Fibroblast of skin of left biceps (primary cell): ENCODE data around the gene EPHA1.

Source experiments
- DNase-seq, 2 experiments: peaks; one replicate each; pipeline ENCODE4 v3.0.0-alpha.2; 2013; ENCODE audit warnings: low read depth in 2 of 2

Gene EPHA1

DNA sequence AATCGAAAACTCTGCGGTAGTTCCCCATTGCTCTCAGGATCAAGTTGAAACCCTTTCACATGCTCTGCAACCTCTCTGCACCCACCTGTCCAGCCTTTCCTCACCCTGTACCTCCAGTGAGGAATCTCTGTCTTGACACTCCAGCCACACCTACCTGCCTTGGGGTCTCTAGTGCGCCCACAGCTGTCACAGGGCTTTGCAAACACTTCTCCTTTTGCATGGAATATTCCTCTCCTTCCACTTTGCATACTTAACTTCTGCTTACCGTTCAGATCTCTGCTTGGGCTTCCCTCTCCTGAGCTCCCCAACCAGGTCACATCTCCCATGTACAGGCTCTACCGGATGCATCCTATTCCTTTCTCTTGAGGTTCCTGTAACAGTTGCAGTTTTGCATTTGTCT lies 34.1 kb downstream of the EPHA1 start:
- DNase-seq: no peak

DNA sequence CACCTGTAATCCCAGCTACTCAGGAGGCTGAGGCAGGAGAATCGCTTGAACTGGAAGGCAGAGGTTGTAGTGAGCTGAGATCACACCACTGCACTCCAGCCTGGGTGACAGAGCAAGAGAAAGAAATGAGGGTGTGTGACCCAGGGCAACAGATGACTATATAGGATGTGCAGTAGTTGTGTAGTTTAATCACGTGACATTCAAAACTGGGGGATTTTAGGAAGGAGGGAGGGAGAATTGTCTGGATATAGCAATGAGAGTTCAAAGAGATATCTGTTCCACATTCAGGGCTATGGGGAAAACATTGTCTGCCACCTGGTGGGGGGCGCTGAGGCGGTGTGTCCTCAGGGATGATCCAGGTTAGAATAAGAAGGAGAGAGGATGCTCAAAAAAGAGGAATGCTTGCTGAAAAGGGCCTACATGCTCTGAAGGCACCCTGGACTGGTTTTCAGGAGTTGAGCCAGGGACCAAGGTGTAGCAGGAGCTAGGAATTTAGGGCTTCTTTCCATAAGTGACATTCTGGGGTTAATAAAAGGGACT lies 35.3 kb downstream of the EPHA1 start:
- DNase-seq: no peak

GRCh38 chr7:143372070-143372469 lies 36.6 kb downstream of the EPHA1 start:
- DNase-seq: no peak

GRCh38 chr7:143369678-143370651 lies 38.7 kb downstream of the EPHA1 start:
- no peak for DNase-seq

- DNase-seq: no peak
These were observed 40.3 kb downstream of the EPHA1 start for GRCh38 chr7:143368387-143368786.

GRCh38 chr7:143367972-143368371 lies 40.7 kb downstream of the EPHA1 start:
- no peak for DNase-seq

- DNase-seq: no peak
These were observed 45.4 kb downstream of the EPHA1 start for GRCh38 chr7:143363016-143363937.

DNA sequence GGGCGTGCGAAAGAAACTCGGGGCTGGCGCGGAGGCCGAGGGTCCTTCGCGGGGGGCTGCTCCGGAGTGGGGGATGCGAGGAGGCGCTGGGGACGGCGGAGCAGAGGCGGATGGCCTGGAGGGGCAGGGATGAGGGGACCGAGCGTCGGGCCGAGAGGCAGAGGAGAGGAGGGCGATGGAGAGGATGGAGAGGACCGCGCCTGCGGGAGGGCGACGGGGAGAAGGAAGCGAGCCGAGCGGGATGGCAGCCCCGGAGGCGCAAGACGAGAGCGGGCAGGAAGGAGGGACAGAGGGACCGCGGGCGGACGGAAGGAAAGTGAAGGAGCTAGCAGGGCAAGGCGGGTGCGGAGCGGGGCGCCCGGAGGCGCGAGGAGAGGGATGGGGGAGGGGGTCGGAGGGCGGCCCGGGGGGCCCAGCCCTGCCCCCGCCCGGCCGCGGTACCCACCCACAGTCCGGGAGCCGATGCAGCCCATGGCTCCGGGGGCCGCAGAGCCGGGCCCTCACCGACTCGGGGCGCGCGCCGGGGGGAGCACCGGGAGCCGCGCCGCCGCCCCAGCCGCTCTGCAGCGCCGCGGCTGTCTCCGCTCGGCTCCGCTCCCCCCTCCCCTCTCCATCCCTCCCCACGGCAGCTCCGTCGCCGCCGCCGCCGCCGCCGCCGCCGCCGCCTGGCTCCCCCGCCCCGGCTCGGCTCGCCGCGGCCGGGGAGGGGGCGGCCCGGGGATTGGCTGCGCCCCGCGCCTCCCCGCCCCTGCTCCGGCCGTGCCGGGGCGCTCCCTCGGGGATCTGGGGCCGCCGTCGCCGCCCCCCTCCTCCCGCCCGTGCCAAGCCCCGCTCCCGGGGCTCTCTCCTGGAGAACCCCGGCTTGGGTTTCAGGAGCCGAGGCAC lies 46.3 kb downstream of the EPHA1 start, which contains the start of gene FAM131B:
Gene FAM131B (minus strand): TSS at position 583 of the 885 bp plus-strand sequence. CDS start 110 bp downstream, at position 473.
- no peak for DNase-seq

DNA sequence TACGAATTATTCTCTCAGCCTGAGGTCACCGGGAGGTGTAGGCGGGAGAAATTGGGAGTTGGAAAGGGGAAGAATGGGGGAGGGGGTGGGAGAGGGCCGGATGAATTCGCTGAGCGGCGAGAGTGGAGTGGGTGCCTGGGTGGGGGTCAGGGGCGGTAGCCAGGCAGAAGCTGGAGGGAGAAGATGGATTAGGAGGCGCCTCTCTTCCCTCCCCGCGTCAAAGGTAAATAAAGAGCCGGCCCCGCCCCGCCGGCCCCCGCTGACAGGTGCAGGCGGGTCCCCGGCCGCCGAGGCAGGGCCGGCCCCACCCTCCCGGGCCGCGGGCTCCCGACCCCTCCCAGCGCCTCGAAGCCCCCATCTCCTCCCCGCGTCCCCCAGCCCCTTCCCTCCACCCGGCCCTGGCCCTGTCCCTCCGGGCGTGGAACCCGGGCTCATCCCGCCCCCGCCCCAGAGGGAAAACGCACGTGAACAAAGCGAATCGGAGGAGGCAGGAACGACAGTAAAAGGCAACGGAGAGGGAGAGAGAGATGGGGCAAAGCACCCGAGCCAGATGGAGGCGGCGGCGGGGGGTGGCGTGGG lies 47.0 kb downstream of the EPHA1 start:
- DNase-seq: no peak

DNA sequence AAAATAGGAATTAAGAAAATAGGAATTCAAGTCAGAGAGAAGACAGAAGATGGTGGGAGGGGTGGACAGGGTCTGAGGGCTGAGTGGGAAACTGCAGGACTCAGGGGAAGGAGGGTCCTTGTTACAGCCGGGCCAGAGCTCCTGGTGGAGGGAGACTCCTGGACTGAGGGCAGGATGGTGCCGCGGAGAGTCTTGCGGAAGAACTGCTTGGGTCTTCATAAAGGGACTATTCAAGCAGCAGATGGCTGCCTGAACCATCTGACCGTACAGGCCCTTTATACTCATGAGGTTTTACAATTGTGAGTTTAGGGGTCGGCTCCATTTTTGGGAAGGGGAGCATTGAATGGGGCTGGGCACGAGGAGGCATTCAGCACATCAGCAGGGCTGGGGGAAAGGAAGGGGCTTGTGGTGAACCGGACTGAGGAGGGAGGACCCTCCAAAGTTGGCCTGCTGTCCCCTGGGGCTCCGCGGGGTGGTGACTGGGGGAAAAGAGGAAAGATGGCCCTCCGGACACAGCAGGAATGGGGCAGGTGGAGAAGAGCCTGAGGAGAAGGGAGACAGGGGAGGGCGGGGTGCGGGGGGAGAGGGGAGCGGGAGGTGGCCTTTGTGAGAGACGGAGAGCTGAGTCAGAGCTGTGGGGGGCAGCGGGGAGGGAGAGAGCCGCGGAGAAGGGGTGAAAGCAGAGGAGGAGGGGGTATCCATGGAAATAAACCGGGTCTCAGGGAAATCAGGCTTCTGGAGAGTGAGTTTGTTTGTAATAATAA lies 47.7 kb downstream of the EPHA1 start:
- no peak for DNase-seq

DNA sequence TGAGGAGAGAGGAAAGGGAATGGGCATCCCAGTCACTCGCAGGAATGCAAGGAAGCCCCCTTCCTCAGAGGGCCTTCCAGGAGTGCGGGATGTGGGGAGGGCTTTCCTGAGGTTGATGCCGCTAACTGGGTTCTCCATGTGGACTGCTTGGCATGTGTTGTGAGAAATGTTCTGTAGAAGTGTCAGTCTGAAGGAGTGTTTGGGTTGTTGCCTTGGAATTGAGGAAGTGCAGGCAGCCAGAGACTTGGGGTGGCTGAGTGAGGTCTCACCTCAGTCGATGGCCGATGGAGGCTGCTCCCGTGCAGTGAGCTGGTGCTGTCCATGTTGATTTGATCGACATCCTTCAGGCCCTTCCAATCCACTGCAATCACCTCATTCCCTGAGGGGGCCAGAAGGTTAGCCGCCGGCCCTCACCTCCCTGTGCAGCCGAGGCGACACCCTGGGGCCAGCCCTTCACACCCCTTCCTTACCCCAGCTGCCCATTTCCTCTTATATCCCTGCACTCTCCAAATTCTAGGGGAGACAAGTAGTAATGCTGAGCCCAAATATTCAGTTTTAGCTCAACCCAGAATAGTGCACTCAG lies 48.8 kb downstream of the EPHA1 start:
- no peak for DNase-seq

- DNase-seq: no peak
These were observed 50.0 kb downstream of the EPHA1 start for GRCh38 chr7:143358626-143359025.

DNA sequence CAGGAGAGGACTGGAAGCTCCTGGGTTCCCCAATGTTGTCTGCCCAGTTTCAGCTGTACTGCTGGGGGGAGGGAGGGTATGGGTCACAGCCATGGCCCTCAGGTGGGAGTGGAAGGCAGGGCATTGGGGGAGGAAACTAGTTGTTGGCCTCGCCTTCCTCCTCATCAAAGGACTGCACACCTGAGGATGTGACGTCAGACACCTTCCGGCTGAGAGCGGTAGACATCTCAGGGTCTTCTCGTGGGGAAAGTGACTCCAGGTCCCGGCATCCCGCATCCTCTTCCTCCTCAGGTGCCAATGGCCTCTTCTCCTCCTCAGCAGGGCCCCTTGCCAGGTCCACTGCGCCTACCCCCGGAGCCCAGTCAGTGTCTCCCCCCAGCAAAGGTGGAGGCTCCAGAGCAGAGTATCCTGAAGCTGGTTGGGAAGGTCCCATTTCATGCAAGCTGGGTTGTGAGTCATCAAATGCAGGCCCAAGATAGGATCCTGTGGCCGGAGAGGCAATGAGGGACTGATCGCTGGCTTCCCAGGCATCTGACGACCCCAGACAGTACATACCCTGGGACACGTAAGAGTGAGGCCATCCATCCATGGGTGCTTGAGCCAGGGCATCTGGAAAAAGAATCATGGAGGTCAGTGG lies 52.1 kb downstream of the EPHA1 start:
- DNase-seq: no peak

DNA sequence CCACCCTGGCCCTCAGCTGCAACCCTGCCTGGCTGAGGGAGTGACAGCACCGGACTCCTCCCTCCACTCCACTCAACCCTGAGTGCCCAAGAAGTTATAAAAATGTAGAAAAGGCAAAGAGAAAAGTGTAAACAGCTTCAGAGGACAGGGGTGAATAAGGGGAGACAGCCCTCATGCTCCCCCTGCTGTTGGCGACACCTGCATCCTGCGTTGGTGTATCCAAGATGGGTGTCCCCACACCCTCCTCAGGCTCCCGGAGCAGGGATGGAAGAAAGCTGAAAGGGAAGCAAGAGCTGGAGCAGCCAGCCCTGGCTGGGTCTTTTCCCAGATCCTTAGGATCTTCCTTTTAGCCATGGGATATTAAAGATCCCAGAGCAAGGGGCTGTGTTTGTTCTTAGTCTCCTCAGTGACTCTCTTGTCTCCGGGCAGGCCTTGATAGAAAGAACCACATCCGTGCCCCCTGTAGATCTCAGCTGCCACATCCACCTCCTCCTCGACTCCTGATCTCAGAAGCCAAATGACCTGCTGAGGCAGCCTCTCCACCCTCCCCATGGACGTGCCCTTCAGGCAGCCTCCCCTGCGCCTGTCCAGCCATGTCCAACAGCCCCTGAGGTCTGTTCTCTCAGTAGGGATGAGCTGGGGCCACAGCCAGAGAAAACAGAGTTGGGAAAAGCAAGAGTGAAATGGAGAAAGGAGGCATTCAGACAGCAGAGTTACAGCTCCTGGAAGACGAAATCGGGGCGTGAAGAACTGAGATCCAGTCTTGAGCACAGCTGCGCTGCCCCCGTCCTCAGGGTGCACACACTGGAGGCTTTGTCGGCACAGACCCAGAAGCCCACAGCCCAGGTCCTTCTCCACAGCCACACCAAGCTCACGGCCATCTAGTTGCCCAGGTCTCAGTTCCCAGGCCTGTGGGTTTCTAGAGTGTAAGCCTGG lies 52.9 kb downstream of the EPHA1 start:
- DNase-seq: no peak

DNA sequence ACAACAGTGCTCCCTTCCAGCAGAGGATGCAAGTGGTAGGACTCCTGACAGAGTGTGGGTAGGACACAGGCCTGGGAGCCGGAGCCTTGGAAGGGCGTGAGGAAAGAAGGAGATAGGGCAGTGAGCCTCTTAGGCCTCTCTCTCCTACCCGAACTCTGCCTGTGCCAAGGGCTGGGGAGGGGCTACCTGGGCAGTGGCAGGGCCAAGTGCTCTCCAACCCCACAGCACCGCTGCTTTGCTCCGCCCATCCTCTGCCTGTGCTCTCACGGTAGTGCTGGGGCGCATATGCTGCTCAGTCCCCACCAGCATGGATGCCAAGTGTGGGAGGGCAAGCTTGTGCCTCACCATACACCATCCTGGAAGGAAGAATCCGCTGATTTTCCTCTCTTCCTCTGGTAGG lies 53.7 kb downstream of the EPHA1 start:
- DNase-seq: no peak

DNA sequence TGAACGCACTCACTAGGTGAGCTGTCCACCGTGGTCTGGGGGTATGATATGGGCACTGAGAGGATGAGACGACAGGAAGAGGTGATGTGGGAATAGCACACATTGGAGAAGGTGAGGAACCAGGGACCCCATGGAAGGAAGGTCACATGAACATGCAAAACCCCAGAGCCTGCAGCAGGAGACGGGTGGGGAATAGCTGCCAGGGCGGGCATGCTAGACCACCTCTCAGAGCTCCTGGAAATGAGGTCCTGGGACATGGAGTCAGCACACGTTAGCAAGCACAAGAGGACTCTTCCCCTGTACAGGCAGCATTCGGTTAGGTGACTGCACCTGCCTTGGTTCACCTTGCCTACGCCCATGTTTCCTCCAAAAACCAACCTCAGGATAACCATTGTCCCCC lies 54.3 kb downstream of the EPHA1 start:
- no peak for DNase-seq

- no peak for DNase-seq
These were observed 56.1 kb downstream of the EPHA1 start for GRCh38 chr7:143352531-143353002.

DNA sequence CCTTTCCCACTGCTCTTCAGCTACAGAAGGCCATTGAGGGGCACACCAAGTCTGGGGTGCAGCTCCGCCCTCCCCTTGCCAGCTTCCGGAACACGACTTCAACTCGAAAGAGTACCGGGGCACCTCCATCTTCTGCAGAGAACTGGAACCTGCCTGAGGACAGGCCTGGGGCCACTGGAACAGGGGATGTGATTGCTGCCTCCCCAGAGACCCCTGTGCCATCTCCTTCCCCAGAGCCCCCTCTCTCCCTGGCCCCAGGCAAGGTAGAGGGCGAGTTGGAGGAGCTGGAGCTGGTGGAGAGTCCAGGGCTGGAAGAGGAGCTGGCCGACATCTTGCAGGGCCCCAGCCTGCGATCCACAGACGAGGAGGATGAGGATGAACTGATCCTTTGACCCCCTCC lies 57.1 kb downstream of the EPHA1 start:
- no peak for DNase-seq
